Measurements from ENCODE around the gene ABCA4.

The ABCA4 gene

DNA sequence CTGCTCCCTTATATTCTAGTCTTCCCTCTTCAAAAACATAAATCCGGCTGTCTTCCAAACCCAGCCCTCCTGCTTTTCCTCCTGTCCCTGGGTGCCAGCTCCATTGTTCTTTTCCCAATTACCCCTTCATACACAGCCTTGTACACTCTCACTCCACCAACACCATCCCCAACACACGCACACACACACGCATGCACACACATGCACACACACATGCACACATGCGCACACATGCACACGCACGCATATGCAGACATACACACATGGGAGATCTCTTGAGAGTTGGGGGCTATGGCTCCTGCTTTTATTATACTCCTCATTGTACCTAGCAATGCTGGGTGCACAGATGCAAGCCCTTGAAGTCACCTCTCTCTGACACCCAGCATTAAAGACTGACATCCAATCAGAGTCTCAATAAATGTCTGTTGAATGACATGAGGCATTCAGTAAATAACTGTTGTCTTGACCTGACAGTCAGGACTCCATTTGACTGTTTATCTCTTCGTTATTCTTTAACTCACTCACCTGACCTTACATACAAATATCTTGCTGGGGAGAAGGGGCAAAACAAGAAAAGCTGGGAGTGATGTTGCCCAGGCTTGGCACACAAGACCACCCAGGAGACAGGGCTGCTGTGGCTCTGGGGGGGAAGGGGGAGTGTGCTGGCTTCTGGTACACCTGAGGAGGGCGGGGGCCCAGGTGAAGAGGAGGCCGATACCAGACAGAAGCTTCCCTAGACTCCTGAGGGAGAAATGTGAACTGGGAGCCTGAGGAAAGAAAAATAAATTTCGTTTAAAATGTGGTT is 16.0 kb downstream of the ABCA4 start:
- no peak for DNase-seq (ENCODE audit: low read depth)

DNA sequence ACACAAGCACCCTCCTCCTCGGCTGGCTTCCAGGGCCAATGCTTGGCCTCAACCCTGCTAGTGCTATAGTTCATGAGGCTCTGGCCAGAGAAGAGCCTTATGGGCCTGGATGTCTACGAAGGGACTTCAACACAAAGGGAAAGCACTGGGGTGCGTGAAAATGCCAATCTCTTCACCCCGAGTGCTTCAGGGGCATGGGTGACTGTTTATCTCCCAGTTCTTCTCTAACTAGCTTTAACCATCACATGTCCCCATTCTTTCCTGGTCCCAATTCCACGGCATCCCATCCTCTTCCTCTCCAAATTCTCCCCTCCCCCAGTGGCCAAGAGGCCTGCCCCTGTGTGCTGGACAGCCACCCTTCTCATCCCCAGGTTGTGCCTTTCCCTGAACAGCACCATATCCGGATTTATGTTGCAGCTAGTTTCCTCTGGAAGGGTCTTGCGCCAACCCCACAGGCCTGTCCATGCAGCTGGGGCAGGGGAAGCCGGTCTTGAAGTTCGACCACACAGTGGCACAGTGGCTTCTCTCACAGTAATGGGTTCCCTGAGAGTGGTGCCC is 16.7 kb downstream of the ABCA4 start:
- DNase-seq (ENCODE audit: low read depth) = no peak

DNA sequence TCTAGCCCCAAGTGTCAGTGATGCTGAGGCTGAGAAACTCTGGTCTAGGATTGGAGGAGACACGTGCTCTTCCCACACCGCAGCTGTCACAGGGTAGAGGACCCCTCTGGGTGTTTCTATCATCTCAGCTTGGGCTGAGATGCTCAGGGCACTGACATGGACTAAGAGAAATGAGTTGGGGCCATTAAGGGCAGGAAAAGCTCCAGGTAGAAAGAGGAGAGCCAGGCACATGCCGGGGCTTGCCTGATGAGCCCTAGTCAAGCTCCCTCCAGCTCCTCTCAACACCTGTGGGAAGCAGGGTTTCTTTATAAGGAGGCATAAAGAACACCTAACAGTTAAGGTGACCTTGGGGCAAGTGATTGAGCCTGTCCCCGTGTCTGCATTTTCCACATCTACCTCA is 17.3 kb downstream of the ABCA4 start:
- no peak for DNase-seq (ENCODE audit: low read depth)

DNA sequence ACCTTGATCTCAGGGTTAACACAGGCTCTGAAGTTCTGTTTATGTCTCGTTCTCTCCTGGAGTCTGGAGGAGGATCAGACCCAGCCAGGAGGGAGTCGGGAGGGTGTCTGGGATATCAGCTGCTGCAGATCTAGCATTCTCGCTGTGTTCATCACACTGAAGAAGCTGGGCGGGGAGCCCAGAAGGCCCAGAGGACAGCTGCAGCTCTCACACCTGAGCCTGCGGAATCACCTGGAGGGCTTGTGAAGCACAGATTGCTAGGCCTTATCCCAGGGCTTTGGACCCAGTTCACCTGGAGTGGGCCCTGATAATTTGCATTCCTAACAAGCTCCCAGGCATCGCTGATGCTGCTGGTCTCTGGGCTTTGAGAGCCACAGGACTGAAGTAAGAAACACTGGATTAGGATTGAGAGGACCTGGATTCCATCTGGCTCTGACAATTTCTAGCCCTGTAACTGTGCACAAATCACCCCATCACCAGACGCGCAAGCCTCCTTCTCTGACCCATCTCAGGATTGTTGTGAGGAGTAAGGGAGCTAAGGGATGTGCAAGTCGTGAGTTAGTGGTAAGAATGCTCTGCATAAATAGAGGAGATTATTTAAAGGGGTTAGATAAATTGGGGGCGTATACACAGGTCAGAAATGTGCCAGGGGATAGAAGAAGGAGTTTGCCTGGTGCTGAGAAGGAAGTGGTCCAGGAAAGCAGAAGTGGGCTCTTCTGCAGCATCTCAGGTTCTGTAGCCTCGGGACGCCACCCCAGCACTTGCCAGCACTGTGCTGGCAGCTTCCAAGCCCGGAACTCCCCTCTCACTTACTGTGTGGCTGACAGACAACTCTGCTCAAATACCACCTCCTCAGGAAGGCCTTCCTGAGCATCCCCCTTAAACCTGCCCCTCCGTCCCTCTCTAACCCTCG is 19.1 kb downstream of the ABCA4 start:
- DNase-seq (ENCODE audit: low read depth) = no peak

DNA sequence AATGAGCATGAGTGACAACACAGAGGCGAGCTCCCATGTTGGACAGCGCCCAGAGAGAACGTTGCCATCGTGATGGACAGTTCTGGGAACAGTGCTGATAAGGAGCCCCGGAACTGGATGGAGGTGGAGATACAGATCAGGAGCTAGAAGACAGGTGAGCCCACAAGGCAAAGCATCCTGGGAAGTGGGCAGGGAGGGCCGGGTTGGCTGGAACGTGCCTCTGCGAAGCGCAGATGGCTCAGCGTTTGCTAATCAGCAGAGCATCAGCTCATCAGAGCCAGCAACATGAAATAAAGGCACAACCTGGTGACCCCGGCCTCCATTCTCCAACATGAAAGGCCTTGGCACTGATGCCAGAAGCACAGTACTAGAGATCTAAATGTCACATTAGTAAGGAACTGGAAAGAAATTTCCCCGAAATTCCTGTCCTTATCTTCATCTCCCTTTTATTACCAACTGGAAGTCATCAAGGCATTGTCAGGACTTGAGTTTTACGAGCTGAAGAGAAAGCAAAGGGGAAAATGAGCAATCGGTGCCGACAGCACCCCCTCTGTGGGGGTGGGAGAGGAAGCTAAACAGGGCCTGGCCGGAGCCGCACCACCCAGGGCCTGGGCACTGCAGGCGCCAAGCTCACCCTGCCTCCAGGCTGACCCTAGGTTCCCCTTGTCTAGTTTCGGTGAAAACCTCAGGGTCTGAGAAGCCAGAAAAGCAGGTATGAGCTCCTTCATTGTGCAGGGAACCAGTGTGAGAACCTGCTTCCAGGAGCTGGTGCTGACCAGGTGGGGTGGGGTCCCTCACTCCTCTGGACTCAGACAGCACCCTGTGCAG is 19.9 kb downstream of the ABCA4 start:
- DNase-seq (ENCODE audit: low read depth) = no peak

DNA sequence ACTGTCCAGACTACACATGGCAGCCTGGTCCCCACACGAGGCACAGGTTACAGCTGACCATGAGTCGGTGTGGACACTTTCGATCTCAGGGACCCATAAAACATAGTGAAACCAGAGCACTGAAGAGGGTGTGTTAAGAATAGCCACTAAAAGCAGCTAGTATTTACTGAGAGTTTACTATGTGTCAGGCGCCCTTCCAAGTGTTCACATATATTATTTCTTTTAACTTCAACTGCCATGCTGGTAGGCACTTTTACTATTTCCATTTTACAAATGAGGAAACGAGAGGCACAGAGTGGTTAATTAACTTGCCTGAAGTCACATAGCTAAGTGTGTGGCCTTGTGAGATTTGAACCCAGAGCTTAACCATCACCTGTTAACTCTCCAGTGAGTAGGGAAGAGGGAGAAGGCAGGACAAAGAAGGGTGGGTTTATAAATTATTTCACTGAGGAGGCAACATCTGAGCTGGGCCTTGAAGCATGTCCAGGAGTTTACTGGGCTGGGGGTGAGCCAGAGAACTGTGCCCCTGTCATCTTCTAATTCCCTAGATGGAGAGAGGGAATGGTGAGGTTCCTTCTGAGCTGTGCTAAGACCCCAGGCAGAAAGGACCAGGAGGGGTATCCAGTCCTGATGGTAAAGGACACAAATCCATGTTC is 20.7 kb downstream of the ABCA4 start:
- DNase-seq (ENCODE audit: low read depth) = no peak

DNA sequence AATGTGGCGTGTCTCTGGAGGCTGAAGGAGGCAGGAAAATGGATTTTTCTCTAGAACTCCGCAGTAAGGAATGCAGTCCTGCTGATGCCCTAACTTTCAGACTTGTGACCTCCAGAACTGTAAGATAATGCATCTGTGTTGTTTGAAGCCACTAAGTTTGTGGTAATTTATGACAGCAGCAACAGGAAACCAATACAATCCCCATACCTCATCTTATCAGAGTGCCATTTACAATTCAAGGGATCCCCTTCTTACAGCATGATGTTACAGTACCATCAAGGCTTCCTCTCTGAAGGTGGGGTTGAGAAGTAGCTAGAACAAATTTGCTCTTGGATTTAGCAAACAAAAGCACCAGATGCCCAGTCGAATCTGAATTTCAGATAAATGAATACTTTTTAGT is 21.6 kb downstream of the ABCA4 start:
- DNase-seq (ENCODE audit: low read depth) = no peak

DNA sequence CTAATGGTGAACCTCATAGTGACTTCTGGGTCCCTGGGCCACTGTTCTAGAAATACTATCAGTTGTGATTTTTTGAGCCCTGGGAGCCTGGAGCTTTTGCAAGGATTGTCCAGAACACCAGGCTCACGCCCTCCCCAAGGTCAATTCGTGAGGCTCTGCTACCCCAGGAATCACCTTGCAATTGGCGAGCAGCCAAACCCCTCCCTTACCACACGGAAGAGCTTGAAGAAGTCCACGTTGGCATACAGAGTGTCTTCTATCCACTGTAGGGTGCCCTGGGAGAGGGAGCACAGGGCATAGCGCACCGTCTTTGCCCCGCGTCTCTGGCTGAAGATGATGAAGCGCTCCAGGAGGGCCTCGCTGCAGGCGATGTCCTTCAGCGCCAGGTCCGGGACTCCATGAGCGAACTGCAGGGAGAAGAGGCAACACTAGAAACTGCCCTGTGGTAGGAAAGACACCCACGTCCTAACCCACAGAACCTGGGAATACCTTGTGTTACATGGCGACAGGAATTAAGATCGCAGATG is 22.3 kb downstream of the ABCA4 start:
- DNase-seq (ENCODE audit: low read depth) = no peak

DNA sequence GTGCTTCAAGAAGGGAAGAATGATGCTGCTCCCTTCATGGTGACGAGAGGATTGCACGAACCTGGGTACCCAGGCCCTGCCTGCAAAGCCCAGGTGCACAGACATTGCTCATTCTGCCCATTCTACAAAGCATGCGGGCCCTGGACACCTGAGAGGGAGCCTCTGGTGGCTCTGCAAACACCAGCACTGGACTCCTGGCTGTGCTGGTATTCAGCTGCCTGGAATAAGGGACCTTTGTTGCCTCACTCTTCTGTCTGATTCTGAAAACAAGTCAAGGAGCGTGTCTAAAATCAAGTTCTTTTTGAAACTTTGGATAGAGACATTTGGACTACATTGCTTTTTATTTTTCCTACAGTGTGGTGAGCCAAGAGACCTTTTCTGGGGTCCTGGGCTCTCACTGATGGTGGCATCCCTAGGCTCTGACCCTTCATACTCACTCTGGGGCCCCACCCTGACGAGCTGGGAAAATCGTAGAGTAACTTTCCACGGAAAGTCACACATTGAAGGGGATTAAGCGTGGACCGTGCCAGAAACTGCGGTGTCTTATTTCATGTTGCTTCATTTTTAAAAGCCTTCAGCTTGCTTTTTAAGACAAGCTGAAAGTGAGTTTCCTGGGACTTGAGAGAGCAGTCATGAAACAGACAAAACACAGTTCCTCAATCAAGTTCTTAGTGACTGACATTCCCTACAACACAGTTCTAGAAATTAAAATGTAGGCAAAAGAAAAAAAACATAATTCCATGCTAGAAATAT is 24.0 kb downstream of the ABCA4 start:
- DNase-seq (ENCODE audit: low read depth) = no peak

DNA sequence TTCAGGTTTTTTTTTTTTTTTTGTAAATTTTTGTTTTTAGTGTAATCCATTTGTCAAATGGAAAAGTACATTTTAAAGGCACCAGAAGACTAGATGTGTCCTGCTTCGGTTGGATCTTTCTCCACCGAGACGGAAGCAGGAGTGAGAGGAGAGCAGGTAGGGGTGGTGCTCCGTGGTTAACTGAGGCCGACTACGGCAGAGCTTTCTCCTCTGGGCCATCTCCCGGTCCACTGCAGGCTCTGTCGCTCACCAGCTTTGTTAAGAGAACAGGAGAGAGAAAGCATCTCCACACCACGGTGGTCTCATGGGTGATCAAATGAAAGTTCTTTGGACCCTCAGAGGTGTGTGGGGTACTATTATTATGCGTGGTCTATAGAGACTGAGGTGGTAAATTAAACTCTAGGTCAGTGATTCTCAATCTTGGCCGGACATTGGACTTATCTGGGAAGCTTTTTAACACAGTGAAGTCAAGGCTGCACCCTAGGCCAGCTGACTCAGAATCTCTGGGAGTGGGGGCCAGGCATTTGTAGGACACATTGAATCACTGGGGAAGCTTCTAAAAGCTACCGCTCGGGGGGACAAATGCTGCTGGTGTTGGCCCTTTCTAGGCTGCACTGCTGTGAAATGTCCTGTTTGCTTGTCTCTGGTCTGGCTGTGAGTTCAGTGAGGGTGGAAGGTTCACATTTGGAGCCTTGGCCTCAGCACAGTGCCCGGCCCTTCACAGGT is 25.0 kb downstream of the ABCA4 start:
- DNase-seq (ENCODE audit: low read depth) = no peak

DNA sequence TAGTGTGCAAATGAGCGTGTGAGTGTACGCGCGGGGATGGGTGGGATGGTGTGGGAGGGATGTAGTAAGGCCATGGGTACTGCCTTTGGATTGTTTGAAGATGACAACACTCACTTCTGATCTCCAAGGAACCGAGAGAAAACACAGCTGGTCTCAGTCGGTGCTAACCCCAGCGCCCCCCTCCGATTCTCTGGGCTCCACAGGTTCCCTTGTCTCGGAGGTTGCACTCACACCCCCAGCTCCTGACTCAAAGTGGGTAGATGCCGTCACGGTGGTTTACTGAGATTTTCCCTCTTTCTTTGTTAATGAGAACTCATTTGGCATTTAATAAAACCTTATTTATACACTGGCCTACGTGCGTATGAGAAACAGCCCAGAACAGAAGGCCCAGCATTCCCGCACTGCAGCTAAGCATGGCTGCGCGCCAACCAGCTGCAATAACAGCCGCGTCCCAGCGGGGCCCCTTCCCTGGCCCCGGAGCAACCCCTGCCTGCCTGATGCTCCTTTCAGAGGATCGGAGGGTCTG is 25.8 kb downstream of the ABCA4 start:
- no peak for DNase-seq (ENCODE audit: low read depth)

DNA sequence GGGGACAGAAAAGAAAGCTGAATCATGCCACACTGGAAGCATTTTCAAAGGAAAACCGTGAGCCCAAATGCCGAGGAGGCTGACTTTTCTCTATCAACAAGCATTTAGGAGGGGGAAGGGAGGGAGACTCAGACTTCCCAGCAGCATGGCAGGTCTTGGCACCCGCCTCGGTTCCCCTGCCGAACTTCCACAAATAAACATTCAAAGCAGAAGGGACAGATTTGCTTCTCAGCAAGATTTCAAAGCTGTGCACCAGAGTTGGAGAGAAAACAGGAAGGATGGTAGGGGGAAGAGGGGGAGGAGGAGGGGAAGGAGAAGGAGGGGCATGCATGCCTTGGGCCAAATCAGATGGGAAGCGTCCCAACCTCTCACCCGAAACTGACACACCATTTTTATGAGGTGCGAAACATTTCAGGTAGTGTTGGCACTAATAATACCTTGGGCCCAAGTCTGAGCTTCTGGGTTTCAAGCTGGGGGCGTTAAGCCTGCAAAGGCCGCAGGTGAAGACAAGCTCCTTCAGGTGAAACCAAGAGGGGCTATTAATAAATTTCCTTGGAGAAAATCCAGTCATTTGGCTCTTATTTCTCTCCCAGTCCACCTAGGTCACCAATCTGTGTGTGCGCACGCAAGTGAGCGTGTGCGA is 26.4 kb downstream of the ABCA4 start:
- DNase-seq (ENCODE audit: low read depth) = no peak

DNA sequence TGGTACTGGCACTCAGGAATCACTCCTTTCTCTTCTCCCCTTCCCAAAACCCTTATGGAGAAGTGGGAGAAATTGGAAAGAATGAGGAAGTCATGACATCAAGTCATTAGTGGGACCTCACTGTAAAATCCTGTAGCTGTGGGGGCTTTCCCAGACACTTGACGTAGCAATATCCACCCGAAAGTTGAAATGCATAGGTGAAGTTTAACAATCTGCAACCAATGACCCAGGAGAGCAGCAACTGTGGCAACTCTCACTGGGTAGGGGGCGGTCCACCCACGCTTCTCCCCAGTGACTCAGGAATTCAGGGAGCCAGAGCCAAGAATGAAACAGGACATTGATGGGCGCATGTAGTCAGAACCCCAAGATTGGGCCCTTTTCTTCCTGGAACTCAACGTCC is 27.0 kb downstream of the ABCA4 start:
- no peak for DNase-seq (ENCODE audit: low read depth)

DNA sequence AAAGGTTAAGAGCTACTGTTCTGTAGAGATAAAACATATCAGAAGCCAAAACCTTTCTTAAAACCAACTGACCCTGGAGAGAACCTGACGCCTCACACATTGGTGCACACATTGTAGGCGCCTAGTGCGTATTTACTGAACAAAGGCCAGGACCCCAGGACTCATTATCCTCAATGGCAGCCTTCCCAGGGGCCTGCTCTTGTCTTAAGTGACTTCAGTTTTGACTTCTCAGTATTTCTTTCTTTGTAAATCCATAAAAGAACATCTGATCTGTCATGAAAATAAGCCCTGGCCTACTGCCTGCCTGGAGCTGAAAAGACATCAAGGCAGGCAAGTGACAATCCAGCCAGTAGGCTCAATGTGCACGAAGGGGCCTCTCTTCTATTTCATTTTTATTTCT is 27.6 kb downstream of the ABCA4 start:
- no peak for DNase-seq (ENCODE audit: low read depth)

DNA sequence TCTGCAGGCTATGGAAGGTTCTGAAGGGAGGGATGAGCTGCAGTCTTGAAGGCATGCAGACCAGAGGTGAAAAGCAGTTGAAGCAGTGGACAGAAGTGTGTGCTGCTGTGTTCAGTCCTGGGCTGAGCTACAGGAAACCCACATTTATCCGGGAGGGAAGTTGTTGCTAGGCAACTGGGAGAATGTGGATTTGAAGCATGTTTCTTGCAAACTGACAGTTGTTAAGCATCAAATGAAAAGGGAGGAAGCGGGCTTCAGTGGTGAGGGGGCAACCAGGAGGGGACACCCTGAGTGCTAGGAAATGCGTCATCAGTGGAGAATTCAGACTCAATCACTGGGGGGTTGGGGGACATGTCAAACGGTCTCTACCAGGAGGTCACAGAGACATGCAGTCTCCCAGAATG is 28.7 kb downstream of the ABCA4 start:
- DNase-seq (ENCODE audit: low read depth) = peak; percentile 32

DNA sequence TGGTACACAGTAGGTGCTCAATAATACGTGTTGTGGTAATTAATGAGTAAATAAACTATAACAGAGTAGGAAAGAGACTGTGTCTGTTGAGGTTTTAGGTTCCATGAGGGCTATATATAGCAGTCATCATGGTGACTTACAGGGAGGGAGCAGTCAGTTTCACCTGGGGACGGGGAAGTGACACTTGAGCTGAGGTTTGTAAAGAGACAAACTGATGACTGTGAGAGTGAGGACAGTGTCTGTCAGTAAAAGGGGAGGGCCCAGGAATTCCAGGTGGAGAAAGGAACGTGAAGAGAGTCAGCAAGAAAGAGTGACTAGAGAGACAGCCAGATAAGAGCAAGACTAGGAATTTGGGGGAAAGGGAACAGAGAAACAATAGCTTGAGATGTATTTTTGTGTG is 30.2 kb downstream of the ABCA4 start:
- DNase-seq (ENCODE audit: low read depth) = no peak

DNA sequence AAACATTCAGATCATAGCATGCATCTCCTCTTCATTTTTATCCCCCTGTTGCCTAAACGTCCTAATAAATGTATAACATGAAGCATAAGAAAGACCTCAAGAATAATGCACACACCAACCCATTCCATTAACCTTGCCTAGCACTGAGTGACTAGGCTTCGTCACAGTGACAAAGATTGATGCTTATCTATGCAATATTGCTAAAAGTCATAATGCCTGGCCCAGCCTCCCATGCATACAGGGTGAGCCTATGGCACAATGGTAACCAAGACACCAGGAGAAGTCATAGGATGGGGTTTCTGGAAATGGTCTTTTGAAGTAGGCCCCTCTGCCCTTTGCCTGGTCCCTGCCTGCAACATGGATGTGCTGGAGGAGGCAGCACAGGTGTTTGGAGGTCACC is 33.8 kb downstream of the ABCA4 start:
- DNase-seq (ENCODE audit: low read depth) = no peak

DNA sequence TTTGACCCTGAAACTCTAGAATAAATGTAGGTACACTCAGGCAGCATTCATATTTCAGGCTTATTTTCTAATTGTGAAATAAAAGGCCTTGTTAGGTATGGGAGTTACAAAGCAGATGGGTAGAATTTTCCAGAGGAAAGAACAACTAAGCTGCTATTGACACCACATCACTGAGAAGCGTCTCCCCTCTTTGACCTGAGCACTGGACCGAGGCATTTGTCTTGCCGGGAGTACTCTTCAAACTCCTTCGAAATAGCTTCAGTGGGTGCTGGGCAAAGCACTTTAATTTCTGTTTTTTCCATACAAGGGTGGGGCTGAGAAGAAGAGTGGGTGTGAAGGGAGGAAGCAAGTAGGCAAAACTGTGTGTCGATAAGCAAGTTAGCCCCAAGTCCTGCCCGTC is 36.4 kb downstream of the ABCA4 start:
- DNase-seq (ENCODE audit: low read depth) = no peak

DNA sequence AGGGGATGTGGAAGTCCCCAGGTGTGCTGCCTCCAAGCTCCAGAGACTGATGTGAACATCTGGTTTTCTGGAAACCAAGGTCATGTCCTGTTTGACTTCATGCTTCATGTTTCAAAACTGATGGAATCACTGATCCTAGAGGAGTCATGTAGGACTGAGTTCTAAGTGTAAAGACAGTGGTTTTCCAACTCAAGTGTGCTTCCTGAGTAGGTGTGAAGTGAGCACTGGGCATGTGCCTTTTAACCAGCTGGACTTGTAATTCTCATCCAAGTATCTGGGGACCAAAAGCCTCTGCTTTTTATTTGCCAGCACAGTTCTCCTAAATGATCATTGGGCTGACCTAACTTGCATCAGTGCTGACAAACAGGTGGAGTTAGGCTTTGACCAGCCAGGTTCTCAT is 36.9 kb downstream of the ABCA4 start:
- DNase-seq (ENCODE audit: low read depth) = no peak
